K562 (cell line): Measurements from ENCODE around the gene PCK1. TPM values are rescaled to one million over a fixed set of nuclear protein-coding genes. Genes with fewer than 3 reads are reported as not detected.

ENCODE experiments used
- ATAC-seq: fragments of 200-7000 bp; cut with Tn5 transposase; 3 replicates; pipeline ENCODE4 v1.9.1; 2020; ENCODE audit warnings: moderate library complexity
- BruUV-seq: library from RNA; stranded (reverse); fragments of 400-500 nt; replicated peaks from 2 replicates; lab custom pipeline; 2021; lab: Mats Ljungman, UMichigan
- CTCF ChIA-PET: fragments of 300-600 bp; formaldehyde crosslinking; extraction: SDS; loops from one replicate; lab custom pipeline; 2021; ENCODE audit warnings: low intra/inter-chr PET ratio; lab: Yijun Ruan, JAX
- POLR2A ChIA-PET: fragments of 300-600, 350-650 bp; sonication (Branson Sonifier 250); formaldehyde crosslinking; extraction: SDS; loops from one replicate; lab custom pipeline; 2021; ENCODE audit warnings: antibody characterized with exemption, inconsistent platforms; lab: Yijun Ruan, JAX
- DNase-seq, 4 experiments: peaks; one replicate each; pipeline versions ENCODE4 v3.0.0 to v3.0.0-alpha.2; 2011 to 2018; ENCODE audit warnings: low spot score in 3 of 4, mixed read lengths in 3 of 4; ENCODE audit errors: extremely low read depth in 1 of 4
- FAIRE-seq: peaks from 2 replicates; lab custom pipeline; 2011; peaks lifted over from hg19 to GRCh38; lab: Jason Lieb, UNC
- H2AFZ ChIP-seq: 2 replicates; pipeline ENCODE4 v1.6.0; 2011; ENCODE audit warnings: low read depth, low read length, control low read depth, inconsistent platforms
- H3K27ac ChIP-seq: fragments of 200-600 bp; 3 replicates; pipeline ENCODE4 v1.8.0; 2011; ENCODE audit warnings: low read depth, mild to moderate bottlenecking, control low read depth, inconsistent platforms, low read length, moderate library complexity, mixed read lengths; ENCODE audit errors: extremely low read depth
- H3K27me3 ChIP-seq, 2 experiments: fragments of 300-600 bp in 1 of 2; 2 replicates in 1 of 2; 3 replicates in 1 of 2; pipeline versions ENCODE4 v1.6.0 to v1.8.0; 2011; ENCODE audit warnings: inconsistent platforms in 2 of 2, low read length in 2 of 2, mild to moderate bottlenecking in 1 of 2, mixed read lengths in 1 of 2, moderate library complexity in 1 of 2; ENCODE audit not compliant: control insufficient read depth in 2 of 2, insufficient read depth in 2 of 2
- H3K36me3 ChIP-seq: fragments of 300-600 bp; 3 replicates; pipeline ENCODE4 v1.8.0; 2011; ENCODE audit warnings: mild to moderate bottlenecking, low read length, inconsistent platforms; ENCODE audit not compliant: control insufficient read depth, insufficient read depth
- H3K4me1 ChIP-seq, 2 experiments: fragments of 200-600 bp in 1 of 2; replicated peaks in 1 of 2; 2 replicates in 1 of 2; 3 replicates in 1 of 2; pipeline versions ENCODE4 v1.5.1 to v1.8.0; 2011; ENCODE audit warnings: inconsistent platforms in 2 of 2, low read length in 2 of 2, mild to moderate bottlenecking in 1 of 2, mixed read lengths in 1 of 2, moderate library complexity in 1 of 2; ENCODE audit not compliant: control insufficient read depth in 2 of 2, insufficient read depth in 2 of 2
- H3K4me2 ChIP-seq: 2 replicates; pipeline ENCODE4 v1.6.1; 2011; ENCODE audit warnings: low read length, control low read depth, inconsistent platforms, mixed read lengths; ENCODE audit not compliant: insufficient read depth
- H3K4me3 ChIP-seq: fragments of 200-600 bp; sonication (generic), shearing (Covaris generic); 2 replicates; pipeline ENCODE4 v1.5.1; 2016; ENCODE audit warnings: control low read depth, inconsistent platforms
- H3K79me2 ChIP-seq: fragments of 200-600 bp; 3 replicates; pipeline ENCODE4 v1.8.0; 2011; ENCODE audit warnings: low read length, inconsistent platforms; ENCODE audit not compliant: control insufficient read depth, insufficient read depth
- H3K9ac ChIP-seq, 2 experiments: 2 replicates each; pipeline versions ENCODE4 v1.6.0 to v1.6.1; 2011; ENCODE audit warnings: low read depth in 2 of 2, low read length in 2 of 2, control low read depth in 1 of 2, inconsistent platforms in 1 of 2, mild to moderate bottlenecking in 1 of 2, mixed read lengths in 1 of 2; ENCODE audit not compliant: insufficient read depth in 1 of 2
- H3K9me1 ChIP-seq: one replicate; pipeline ENCODE4 v1.6.0; 2011; ENCODE audit warnings: inconsistent platforms, mild to moderate bottlenecking, low read length, moderate library complexity; ENCODE audit not compliant: control insufficient read depth, insufficient read depth
- H3K9me3 ChIP-seq: replicated peaks from 2 replicates; pipeline ENCODE4 v1.5.1; 2011; ENCODE audit warnings: low read depth, low read length, inconsistent platforms; ENCODE audit not compliant: control insufficient read depth, insufficient read depth
- H4K20me1 ChIP-seq: replicated peaks from 2 replicates; pipeline ENCODE4 v1.6.1; 2011; ENCODE audit warnings: low read length, inconsistent platforms, mixed read lengths; ENCODE audit not compliant: control insufficient read depth, insufficient read depth
- BRD4 ChIP-seq: fragments of 200-600 bp; sonication (generic); IDR thresholded peaks from 2 replicates; pipeline ENCODE4 v1.6.1; 2017; ENCODE audit warnings: inconsistent platforms
- CBX2 ChIP-seq: fragments of 200-600 bp; sonication (generic); IDR thresholded peaks from one replicate; pipeline ENCODE4 v1.6.1; 2012; ENCODE audit warnings: mild to moderate bottlenecking, low read length, inconsistent platforms; ENCODE audit not compliant: insufficient read depth, poor library complexity, severe bottlenecking
- DMBX1 ChIP-seq: fragments of 250-450 bp; sonication (Bioruptor Pico); IDR thresholded peaks from 2 replicates; pipeline ENCODE4 v1.8.0; 2022; ENCODE audit warnings: inconsistent platforms, mild to moderate bottlenecking, moderate library complexity, borderline replicate concordance
- ETV5 ChIP-seq: sonication (generic); formaldehyde crosslinking; IDR thresholded peaks from 2 replicates; pipeline ENCODE4 v1.4.0; 2020; ENCODE audit warnings: low read depth, mild to moderate bottlenecking, missing genetic modification reagents
- GATAD2A ChIP-seq: fragments of 450-650 bp; IDR thresholded peaks from 2 replicates; pipeline ENCODE4 v1.6.1; 2017
- GTF2F1 ChIP-seq: IDR thresholded peaks from 2 replicates; pipeline ENCODE4 v1.6.1; 2011; ENCODE audit warnings: low read depth, low read length, improper control_type of control experiment
- IRF2 ChIP-seq: sonication (generic); formaldehyde crosslinking; IDR thresholded peaks from 2 replicates; pipeline ENCODE4 v1.8.1; 2022; ENCODE audit warnings: mild to moderate bottlenecking, missing genetic modification reagents
- KAT2B ChIP-seq: IDR thresholded peaks from one replicate; pipeline ENCODE4 v1.6.1; 2012; ENCODE audit warnings: low read depth, mild to moderate bottlenecking, control low read depth, inconsistent platforms, low read length, moderate library complexity
- MYC ChIP-seq, 2 experiments: fragments of 250-450 bp in 1 of 2; sonication (Bioruptor Pico) in 1 of 2; IDR thresholded peaks; 2 replicates each; pipeline versions ENCODE4 v1.5.1 to v1.6.1; 2012 to 2021; ENCODE audit warnings: low read depth in 2 of 2, borderline replicate concordance in 1 of 2, improper control_type of control experiment in 1 of 2, low read length in 1 of 2, mild to moderate bottlenecking in 1 of 2, moderate library complexity in 1 of 2
- NFXL1 ChIP-seq: fragments of 450-650 bp; formaldehyde crosslinking; IDR thresholded peaks from 2 replicates; pipeline ENCODE4 v1.4.0; 2021; ENCODE audit warnings: mild to moderate bottlenecking
- PHTF2 ChIP-seq: fragments of 250-450 bp; sonication (Bioruptor Pico); IDR thresholded peaks from 2 replicates; pipeline ENCODE4 v1.5.0; 2021; ENCODE audit warnings: mild to moderate bottlenecking
- SIX5 ChIP-seq, 2 experiments: IDR thresholded peaks; 2 replicates each; pipeline ENCODE4 v1.6.1; 2011; ENCODE audit warnings: low read length in 2 of 2, borderline replicate concordance in 1 of 2, low read depth in 1 of 2, mild to moderate bottlenecking in 1 of 2, moderate library complexity in 1 of 2; ENCODE audit not compliant: insufficient read depth in 1 of 2
- U2AF1 ChIP-seq: fragments of 200-400 bp; formaldehyde crosslinking; optimal IDR thresholded peaks from 2 replicates; pipeline ENCODE3; 2017; ENCODE audit warnings: mild to moderate bottlenecking, low read depth, low read length, moderate library complexity
- WHSC1 ChIP-seq: IDR thresholded peaks from one replicate; pipeline ENCODE4 v1.6.1; 2012; ENCODE audit warnings: low read length, control low read depth, inconsistent platforms
- ZKSCAN1 ChIP-seq: fragments of 150-350 bp; IDR thresholded peaks from 2 replicates; pipeline ENCODE4 v1.6.1; 2016; ENCODE audit warnings: low read depth, low read length
- ZNF143 ChIP-seq: sonication (generic); formaldehyde crosslinking; IDR thresholded peaks from 2 replicates; pipeline ENCODE4 v1.9.0; 2022; ENCODE audit warnings: mild to moderate bottlenecking, missing genetic modification reagents
- ZNF589 ChIP-seq: fragments of 200-800 bp; sonication (Bioruptor generic); IDR thresholded peaks from 2 replicates; pipeline ENCODE4 v1.6.1; 2016; ENCODE audit warnings: low read depth, missing genetic modification characterization, missing compliant biosample characterization
- in situ Hi-C: fragments of 300-500 bp; cut with MboI; formaldehyde crosslinking; loops from 4 replicates; pipeline ENCODE4 v1.15.0; 2018; ENCODE audit warnings: inconsistent platforms, mixed read lengths
- intact Hi-C: fragments of 100-400 bp; cut with micrococcal nuclease; formaldehyde crosslinking; loops from 2 replicates; pipeline ENCODE4 v1.14.2; 2022
- polyA plus RNA-seq, 8 experiments: library from polyadenylated mRNA; depleted of rRNA in 4 of 8; stranded (reverse) in 5 of 8; unstranded in 3 of 8; fragments of >200 nt; fragmentation: Nextera tagmentation in 2 of 8; fragmentation: Illumina TruSeq in 1 of 8; extraction: Ambion mirVana in 2 of 8; extraction: Trizol in 1 of 8; gene quantifications; 2 replicates each; pipeline versions ENCODE4 v1.2.1 to v1.2.3, GENCODE V29; 2011 to 2014; ENCODE audit warnings: inconsistent platforms in 1 of 8, missing spikeins in 1 of 8
- total RNA-seq, 7 experiments: library from RNA; depleted of rRNA in 6 of 7; stranded (reverse); fragments of >200 nt in 6 of 7; fragmentation: Illumina TruSeq in 2 of 7; extraction: Trizol in 2 of 7; gene quantifications; 2 replicates each; pipeline versions ENCODE4 v1.2.1 to v1.2.3, GENCODE V29; 2011 to 2021; ENCODE audit warnings: low replicate concordance in 1 of 7
- TF ChIP-seq, protein P1 (sequence below), 2 experiments: fragments of 250-450 bp in 1 of 2; fragments of 450-650 bp in 1 of 2; sonication (Bioruptor Pico) in 1 of 2; IDR thresholded peaks; 2 replicates each; pipeline versions ENCODE4 v1.6.1 to v1.8.0; 2016 to 2021; ENCODE audit warnings: mild to moderate bottlenecking in 2 of 2, moderate library complexity in 2 of 2, missing compliant biosample characterization in 1 of 2, missing genetic modification characterization in 1 of 2
- TF ChIP-seq, protein P2 (sequence below): fragments of 250-450 bp; sonication (Bioruptor Pico); IDR thresholded peaks from 2 replicates; pipeline ENCODE4 v1.4.0; 2020; ENCODE audit warnings: mild to moderate bottlenecking, moderate library complexity
- TF ChIP-seq, protein P3 (sequence below): sonication (generic); formaldehyde crosslinking; IDR thresholded peaks from 2 replicates; pipeline ENCODE4 v1.9.0; 2022; ENCODE audit warnings: mild to moderate bottlenecking, missing genetic modification reagents

Gene PCK1
- total and polyA plus RNA-seq, 9 of the 15 experiments (the other 6 are each of a cell fraction or from before 2014, with no cell fraction given): 0.05 to 0.73 (median 0.15) TPM

DNA sequence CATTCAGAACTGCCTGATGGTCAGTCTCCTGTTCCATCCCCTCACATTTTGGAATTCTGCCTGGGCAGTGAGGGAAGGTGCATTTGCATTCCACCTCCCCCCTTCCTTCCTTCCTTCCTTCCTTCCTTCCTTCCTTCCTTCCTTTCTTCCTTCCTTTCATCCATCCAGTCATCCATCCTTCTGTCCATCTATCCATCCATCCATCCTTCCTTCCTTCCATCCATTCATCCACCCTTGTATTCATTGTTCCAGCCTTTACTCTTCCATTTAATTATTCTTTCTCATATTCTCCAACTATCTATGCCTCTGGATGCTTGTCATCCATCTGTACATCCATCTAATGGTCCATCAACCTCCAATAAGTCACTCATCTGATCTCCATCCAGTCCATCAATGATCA, 14.0 kb downstream of the PCK1 start:
- DNase-seq: no peak
- Histone ChIP-seq H3K9me3 (no peaks in the 10 kb centered on the region), H3K4me3 (no peak overlapping the region), H3K9ac (no peak overlapping the region), H3K36me3 (no peaks in the 10 kb centered on the region), H3K9me1 (no peaks in the 10 kb centered on the region), H3K27me3 (peaks cover 19 to 34% of the 10 kb centered on the region in 2 experiments; a peak in 4 of 5 replicates), H4K20me1 (no peaks in the 10 kb centered on the region), H2AFZ (no peak overlapping the region), H3K4me1 (peaks cover 20 to 24% of the 10 kb centered on the region in 2 experiments), H3K4me2 (no peak overlapping the region), H3K27ac (no peak overlapping the region), H3K79me2 (no peaks in the 10 kb centered on the region)
- TF ChIP-seq SIX5 (IDR thresholded peaks at IDR 0.05; ENCODE audit: borderline replicate concordance in 1 of 2, insufficient read depth in 1 of 2, low read depth in 1 of 2, low read length in 2 of 2): no peak
- no peak for TF ChIP-seq MYC (IDR thresholded peaks at IDR 0.05; ENCODE audit: low read depth, low read length)
- no peak for TF ChIP-seq MYC (CRISPR knock-in tag; IDR thresholded peaks at IDR 0.05; ENCODE audit: borderline replicate concordance, low read depth)
- no peak for TF ChIP-seq ZNF143
- TF ChIP-seq NFXL1 (CRISPR knock-in tag): no peak
- TF ChIP-seq IRF2 (CRISPR knock-in tag): no peak
- no peak for TF ChIP-seq CBX2
- no peak for TF ChIP-seq DMBX1 (CRISPR knock-in tag)
- no peak for TF ChIP-seq ETV5 (CRISPR knock-in tag)
- no peak for TF ChIP-seq ZKSCAN1
- TF ChIP-seq PHTF2 (CRISPR knock-in tag): no peak
- TF ChIP-seq, protein P1, sequence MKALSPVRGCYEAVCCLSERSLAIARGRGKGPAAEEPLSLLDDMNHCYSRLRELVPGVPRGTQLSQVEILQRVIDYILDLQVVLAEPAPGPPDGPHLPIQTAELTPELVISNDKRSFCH (CRISPR knock-in tag; IDR thresholded peaks at IDR 0.05): no peak
- TF ChIP-seq, protein P1 (tag; IDR thresholded peaks at IDR 0.05): no peak
- no peak for TF ChIP-seq KAT2B
- TF ChIP-seq U2AF1: no peak
- no peak for TF ChIP-seq WHSC1
- no peak for TF ChIP-seq BRD4
- no peak for TF ChIP-seq ZNF589 (CRISPR knock-in tag)
- TF ChIP-seq, protein P2, sequence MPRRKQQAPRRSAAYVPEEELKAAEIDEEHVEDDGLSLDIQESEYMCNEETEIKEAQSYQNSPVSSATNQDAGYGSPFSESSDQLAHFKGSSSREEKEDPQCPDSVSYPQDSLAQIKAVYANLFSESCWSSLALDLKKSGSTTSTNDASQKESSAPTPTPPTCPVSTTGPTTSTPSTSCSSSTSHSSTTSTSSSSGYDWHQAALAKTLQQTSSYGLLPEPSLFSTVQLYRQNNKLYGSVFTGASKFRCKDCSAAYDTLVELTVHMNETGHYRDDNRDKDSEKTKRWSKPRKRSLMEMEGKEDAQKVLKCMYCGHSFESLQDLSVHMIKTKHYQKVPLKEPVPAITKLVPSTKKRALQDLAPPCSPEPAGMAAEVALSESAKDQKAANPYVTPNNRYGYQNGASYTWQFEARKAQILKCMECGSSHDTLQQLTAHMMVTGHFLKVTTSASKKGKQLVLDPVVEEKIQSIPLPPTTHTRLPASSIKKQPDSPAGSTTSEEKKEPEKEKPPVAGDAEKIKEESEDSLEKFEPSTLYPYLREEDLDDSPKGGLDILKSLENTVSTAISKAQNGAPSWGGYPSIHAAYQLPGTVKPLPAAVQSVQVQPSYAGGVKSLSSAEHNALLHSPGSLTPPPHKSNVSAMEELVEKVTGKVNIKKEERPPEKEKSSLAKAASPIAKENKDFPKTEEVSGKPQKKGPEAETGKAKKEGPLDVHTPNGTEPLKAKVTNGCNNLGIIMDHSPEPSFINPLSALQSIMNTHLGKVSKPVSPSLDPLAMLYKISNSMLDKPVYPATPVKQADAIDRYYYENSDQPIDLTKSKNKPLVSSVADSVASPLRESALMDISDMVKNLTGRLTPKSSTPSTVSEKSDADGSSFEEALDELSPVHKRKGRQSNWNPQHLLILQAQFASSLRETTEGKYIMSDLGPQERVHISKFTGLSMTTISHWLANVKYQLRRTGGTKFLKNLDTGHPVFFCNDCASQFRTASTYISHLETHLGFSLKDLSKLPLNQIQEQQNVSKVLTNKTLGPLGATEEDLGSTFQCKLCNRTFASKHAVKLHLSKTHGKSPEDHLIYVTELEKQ (CRISPR knock-in tag): no peak
- no peak for TF ChIP-seq GATAD2A
- TF ChIP-seq GTF2F1: no peak
- TF ChIP-seq, protein P3, sequence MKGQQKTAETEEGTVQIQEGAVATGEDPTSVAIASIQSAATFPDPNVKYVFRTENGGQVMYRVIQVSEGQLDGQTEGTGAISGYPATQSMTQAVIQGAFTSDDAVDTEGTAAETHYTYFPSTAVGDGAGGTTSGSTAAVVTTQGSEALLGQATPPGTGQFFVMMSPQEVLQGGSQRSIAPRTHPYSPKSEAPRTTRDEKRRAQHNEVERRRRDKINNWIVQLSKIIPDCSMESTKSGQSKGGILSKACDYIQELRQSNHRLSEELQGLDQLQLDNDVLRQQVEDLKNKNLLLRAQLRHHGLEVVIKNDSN: no peak
- BruUV-seq: no TSS peak
- ChIA-PET POLR2A (interaction anchor here (0.6 to 1.5 kb wide), 2 partner anchors 8 to 27 kb away, joined by 3 to 6 read pairs; no protein-coding TSS in a partner anchor), CTCF (no interaction called here)
- intact Hi-C loops (no loop called here), in situ Hi-C loops (no loop called here)
- FAIRE-seq: no peak
- ATAC-seq: no peak
